GM23338 (cell line): ENCODE results near the gene MFSD6L. TPM values are rescaled to one million over a fixed set of nuclear protein-coding genes. Genes with fewer than 3 reads are reported as not detected.

ENCODE experiments used
- ATAC-seq: fragments of 200-7000 bp; cut with Tn5 transposase; 3 replicates; pipeline ENCODE4 v1.9.1; 2020
- DNase-seq: peaks from one replicate; pipeline ENCODE4 v3.0.0-alpha.2; 2015; ENCODE audit warnings: low spot score
- H2AFZ ChIP-seq: fragments of 200-600 bp; sonication (generic); 2 replicates; pipeline ENCODE4 v1.8.0; 2016; ENCODE audit warnings: antibody characterized with exemption, mild to moderate bottlenecking, moderate library complexity
- H3F3A ChIP-seq: fragments of 200-600 bp; sonication (generic); replicated peaks from 2 replicates; pipeline ENCODE4 v1.8.0; 2017; ENCODE audit warnings: antibody characterized with exemption, mixed run types, low read depth
- H3K27ac ChIP-seq: fragments of 200-600 bp; sonication (generic); 2 replicates; pipeline ENCODE4 v1.6.1; 2016; ENCODE audit warnings: low read depth
- H3K27me3 ChIP-seq: fragments of 200-600 bp; sonication (generic); 2 replicates; pipeline ENCODE4 v1.8.0; 2016; ENCODE audit warnings: mild to moderate bottlenecking, mixed run types, moderate library complexity; ENCODE audit not compliant: insufficient read depth
- H3K36me3 ChIP-seq: fragments of 200-600 bp; sonication (generic); 2 replicates; pipeline ENCODE4 v1.8.0; 2016; ENCODE audit warnings: mild to moderate bottlenecking; ENCODE audit not compliant: insufficient read depth
- H3K4me1 ChIP-seq: fragments of 200-600 bp; sonication (generic); 2 replicates; pipeline ENCODE4 v1.8.0; 2016; ENCODE audit warnings: mild to moderate bottlenecking, moderate library complexity; ENCODE audit not compliant: insufficient read depth
- H3K4me2 ChIP-seq: fragments of 200-600 bp; sonication (generic); 2 replicates; pipeline ENCODE4 v1.7.1; 2017; ENCODE audit warnings: mixed run types
- H3K4me3 ChIP-seq: fragments of 200-600 bp; sonication (generic); 2 replicates; pipeline ENCODE4 v1.6.1; 2016; ENCODE audit warnings: mixed run types
- H3K79me2 ChIP-seq: fragments of 200-600 bp; sonication (generic); replicated peaks from 2 replicates; pipeline ENCODE4 v1.8.0; 2017; ENCODE audit warnings: mild to moderate bottlenecking; ENCODE audit not compliant: insufficient read depth
- H3K9me2 ChIP-seq: fragments of 200-600 bp; sonication (generic); 2 replicates; pipeline ENCODE4 v1.8.0; 2017; ENCODE audit not compliant: insufficient read depth
- H4K20me1 ChIP-seq: fragments of 200-600 bp; sonication (generic); replicated peaks from 2 replicates; pipeline ENCODE4 v1.8.0; 2017; ENCODE audit warnings: mild to moderate bottlenecking; ENCODE audit not compliant: insufficient read depth
- H3K27ac Mint-ChIP-seq: 2 replicates; pipeline ENCODE4 v1.8.0; 2020; ENCODE audit warnings: inconsistent platforms, mild to moderate bottlenecking, moderate library complexity, mixed read lengths
- H3K27me3 Mint-ChIP-seq: 3 replicates; pipeline ENCODE4 v1.8.0; 2022; ENCODE audit warnings: low read depth, mild to moderate bottlenecking, moderate library complexity, mixed read lengths, inconsistent platforms; ENCODE audit not compliant: insufficient read depth, poor library complexity
- H3K36me3 Mint-ChIP-seq: 3 replicates; pipeline ENCODE4 v1.8.0; 2021; ENCODE audit warnings: low read depth, mild to moderate bottlenecking, inconsistent platforms, moderate library complexity, mixed read lengths
- H3K4me1 Mint-ChIP-seq: 3 replicates; pipeline ENCODE4 v1.8.0; 2020; ENCODE audit warnings: mild to moderate bottlenecking, inconsistent platforms, mixed read lengths
- H3K4me3 Mint-ChIP-seq: 3 replicates; pipeline ENCODE4 v1.8.0; 2021; ENCODE audit warnings: moderate library complexity, mild to moderate bottlenecking, inconsistent platforms, mixed read lengths
- H3K9me3 Mint-ChIP-seq: 3 replicates; pipeline ENCODE4 v1.8.0; 2020; ENCODE audit warnings: moderate library complexity, mild to moderate bottlenecking, inconsistent platforms, mixed read lengths
- CREB1 ChIP-seq: fragments of 250-450 bp; sonication (Bioruptor Pico); IDR thresholded peaks from 2 replicates; pipeline ENCODE4 v1.5.0; 2020; ENCODE audit warnings: low read depth, mild to moderate bottlenecking, moderate library complexity
- CTCF ChIP-seq, 2 experiments: fragments of 200-600 bp in 1 of 2; sonication (generic) in 1 of 2; conservative IDR thresholded peaks; 2 replicates each; pipeline versions ENCODE4 v1.5.1 to v1.6.1; 2016 to 2017; ENCODE audit warnings: antibody characterized with exemption in 2 of 2, low read depth in 2 of 2, mild to moderate bottlenecking in 2 of 2, moderate library complexity in 1 of 2
- EZH2 ChIP-seq: fragments of 200-600 bp; sonication (generic); IDR thresholded peaks from one replicate; pipeline ENCODE4 v1.8.0; 2017; ENCODE audit warnings: antibody characterized with exemption, mild to moderate bottlenecking, low read depth; ENCODE audit not compliant: unreplicated experiment
- EZH2phosphoT487 ChIP-seq: fragments of 200-600 bp; sonication (generic); IDR thresholded peaks from one replicate; pipeline ENCODE4 v1.8.1; 2018; ENCODE audit warnings: antibody characterized with exemption; ENCODE audit not compliant: unreplicated experiment
- JUNB ChIP-seq: IDR thresholded peaks from one replicate; pipeline ENCODE4 v1.6.1; 2016; ENCODE audit warnings: antibody characterized with exemption; ENCODE audit not compliant: unreplicated experiment
- POLR2AphosphoS5 ChIP-seq: IDR thresholded peaks from 2 replicates; pipeline ENCODE4 v1.6.1; 2016; ENCODE audit warnings: antibody characterized with exemption, low read depth
- REST ChIP-seq: IDR thresholded peaks from one replicate; pipeline ENCODE4 v1.6.1; 2018; ENCODE audit warnings: antibody characterized with exemption; ENCODE audit not compliant: unreplicated experiment
- STAT1 ChIP-seq: IDR thresholded peaks from one replicate; pipeline ENCODE4 v1.6.1; 2016; ENCODE audit warnings: antibody characterized with exemption; ENCODE audit not compliant: unreplicated experiment
- ZNF114 ChIP-seq: fragments of 250-450 bp; sonication (Bioruptor Pico); IDR thresholded peaks from 2 replicates; pipeline ENCODE4 v1.5.0; 2020; ENCODE audit warnings: mild to moderate bottlenecking, moderate library complexity
- ZNF331 ChIP-seq: fragments of 250-450 bp; sonication (Bioruptor Pico); IDR thresholded peaks from 2 replicates; pipeline ENCODE4 v1.5.0; 2020; ENCODE audit warnings: low read depth, mild to moderate bottlenecking, moderate library complexity
- ZNF462 ChIP-seq: fragments of 250-450 bp; sonication (Bioruptor Pico); IDR thresholded peaks from 2 replicates; pipeline ENCODE4 v1.5.0; 2020; ENCODE audit warnings: mild to moderate bottlenecking, moderate library complexity
- polyA plus RNA-seq: library from polyadenylated mRNA; unstranded; fragments of >200 nt; fragmentation: Nextera tagmentation; extraction: Ambion mirVana; gene quantifications from 2 replicates; pipeline ENCODE4 v1.2.1, GENCODE V29; 2016
- total RNA-seq: library from RNA; depleted of rRNA; stranded (reverse); fragments of >200 nt; shearing (Covaris generic); gene quantifications from 2 replicates; pipeline ENCODE4 v1.2.3, GENCODE V29; 2014
- TF ChIP-seq, protein P1 (sequence below): IDR thresholded peaks from 2 replicates; pipeline ENCODE4 v1.6.1; 2016; ENCODE audit warnings: antibody characterized with exemption

MFSD6L gene
- total and polyA plus RNA-seq, 2 experiments from 2014 or later = 0.52 to 2.8 TPM

- H2AFZ ChIP-seq = no peak overlapping the region
These were observed 18.9 kb upstream of the MFSD6L start for GRCh38 chr17:8818047-8818446.

More at GRCh38 chr17:8818047-8818446, 18.9 kb upstream of the MFSD6L start:
- H3K4me3 Mint-ChIP-seq = no peak overlapping the region
- Histone ChIP-seq H3K27me3 (no peaks in the 10 kb centered on the region), H4K20me1 (no peaks in the 10 kb centered on the region), H3K27ac (no peak overlapping the region), H3F3A (no peaks in the 10 kb centered on the region), H3K36me3 (no peaks in the 10 kb centered on the region), H3K4me3 (no peak overlapping the region), H3K4me1 (no peaks in the 10 kb centered on the region), H3K79me2 (no peaks in the 10 kb centered on the region), H3K9me2 (no peaks in the 10 kb centered on the region), H3K4me2 (no peak overlapping the region)
- no peak for ATAC-seq
- no peak for TF ChIP-seq ZNF114
- no peak for TF ChIP-seq ZNF331 (CRISPR knock-in tag)
- TF ChIP-seq REST = no peak
- no peak for TF ChIP-seq POLR2AphosphoS5
- no peak for TF ChIP-seq ZNF462 (CRISPR knock-in tag)
- TF ChIP-seq CREB1 (CRISPR knock-in tag) = no peak
- TF ChIP-seq JUNB = no peak
- TF ChIP-seq EZH2phosphoT487 = no peak
- TF ChIP-seq EZH2 = no peak
- TF ChIP-seq CTCF (conservative IDR thresholded peaks at IDR 0.05; ENCODE audit: low read depth in 2 of 2) = no peak
- TF ChIP-seq STAT1 = no peak
- TF ChIP-seq, protein P1, sequence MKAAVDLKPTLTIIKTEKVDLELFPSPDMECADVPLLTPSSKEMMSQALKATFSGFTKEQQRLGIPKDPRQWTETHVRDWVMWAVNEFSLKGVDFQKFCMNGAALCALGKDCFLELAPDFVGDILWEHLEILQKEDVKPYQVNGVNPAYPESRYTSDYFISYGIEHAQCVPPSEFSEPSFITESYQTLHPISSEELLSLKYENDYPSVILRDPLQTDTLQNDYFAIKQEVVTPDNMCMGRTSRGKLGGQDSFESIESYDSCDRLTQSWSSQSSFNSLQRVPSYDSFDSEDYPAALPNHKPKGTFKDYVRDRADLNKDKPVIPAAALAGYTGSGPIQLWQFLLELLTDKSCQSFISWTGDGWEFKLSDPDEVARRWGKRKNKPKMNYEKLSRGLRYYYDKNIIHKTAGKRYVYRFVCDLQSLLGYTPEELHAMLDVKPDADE = no peak
- H3K4me1 Mint-ChIP-seq = no peaks in the 10 kb centered on the region; the same call in 2 of the 3 replicates
- no peak for DNase-seq
- H3K27me3 Mint-ChIP-seq = peaks cover 7% of the 10 kb centered on the region
- no peak overlapping the region for H3K27ac Mint-ChIP-seq
- H3K36me3 Mint-ChIP-seq = no peaks in the 10 kb centered on the region
- H3K9me3 Mint-ChIP-seq = peaks cover 2% of the 10 kb centered on the region; the same call in 1 of the 3 replicates
